Measurements from ENCODE around the gene KCNQ2. TPM values are rescaled to one million over a fixed set of nuclear protein-coding genes. Genes with fewer than 3 reads are reported as not detected.
"Not testable (repeated sequence)": the region's sequence is repeated elsewhere in the genome, so short reads cannot be mapped to it uniquely, and the experiment has no call there.

KCNQ2 gene
- total RNA-seq, 2 donors from 2014 or later: 0.19 to 0.27 TPM

DNA sequence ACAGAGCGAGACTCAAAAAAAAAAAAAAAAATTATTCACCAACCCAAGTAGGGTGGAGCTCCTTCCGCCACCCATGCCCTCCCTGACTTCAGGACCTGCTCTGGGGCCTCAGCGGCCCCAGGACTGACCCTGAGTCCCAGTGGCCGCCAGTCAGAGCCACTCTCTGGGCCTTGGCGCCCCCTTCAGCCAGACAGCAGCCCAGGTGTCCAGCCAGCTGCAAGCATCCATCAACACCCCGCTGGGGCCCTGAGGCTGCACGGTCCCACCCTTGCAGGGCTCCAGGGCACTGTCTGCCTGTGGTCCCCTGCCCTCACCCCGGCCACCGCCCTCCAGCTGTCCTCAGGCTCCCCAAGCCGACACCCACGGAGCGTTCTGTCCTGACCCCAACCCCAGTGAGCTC is 11.4 kb upstream of the KCNQ2 start:
- Histone ChIP-seq H3K27ac (no peak overlapping the region), H3K4me1 (no peaks in the 10 kb centered on the region), H3K9me3 (no peaks in the 10 kb centered on the region), H3K27me3 (peaks cover 19% of the 10 kb centered on the region), H3K36me3 (no peaks in the 10 kb centered on the region), H3K9ac (ENCODE audit: low read depth in 2 of 2, low read length in 2 of 2) (no peak overlapping the region), H3K4me3 (no peak overlapping the region)
- intact Hi-C loops (cut with DNase I): no loop called here
- no peak for DNase-seq
- TF ChIP-seq, protein P1, sequence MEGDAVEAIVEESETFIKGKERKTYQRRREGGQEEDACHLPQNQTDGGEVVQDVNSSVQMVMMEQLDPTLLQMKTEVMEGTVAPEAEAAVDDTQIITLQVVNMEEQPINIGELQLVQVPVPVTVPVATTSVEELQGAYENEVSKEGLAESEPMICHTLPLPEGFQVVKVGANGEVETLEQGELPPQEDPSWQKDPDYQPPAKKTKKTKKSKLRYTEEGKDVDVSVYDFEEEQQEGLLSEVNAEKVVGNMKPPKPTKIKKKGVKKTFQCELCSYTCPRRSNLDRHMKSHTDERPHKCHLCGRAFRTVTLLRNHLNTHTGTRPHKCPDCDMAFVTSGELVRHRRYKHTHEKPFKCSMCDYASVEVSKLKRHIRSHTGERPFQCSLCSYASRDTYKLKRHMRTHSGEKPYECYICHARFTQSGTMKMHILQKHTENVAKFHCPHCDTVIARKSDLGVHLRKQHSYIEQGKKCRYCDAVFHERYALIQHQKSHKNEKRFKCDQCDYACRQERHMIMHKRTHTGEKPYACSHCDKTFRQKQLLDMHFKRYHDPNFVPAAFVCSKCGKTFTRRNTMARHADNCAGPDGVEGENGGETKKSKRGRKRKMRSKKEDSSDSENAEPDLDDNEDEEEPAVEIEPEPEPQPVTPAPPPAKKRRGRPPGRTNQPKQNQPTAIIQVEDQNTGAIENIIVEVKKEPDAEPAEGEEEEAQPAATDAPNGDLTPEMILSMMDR (IDR thresholded peaks at IDR 0.05): no peak

DNA sequence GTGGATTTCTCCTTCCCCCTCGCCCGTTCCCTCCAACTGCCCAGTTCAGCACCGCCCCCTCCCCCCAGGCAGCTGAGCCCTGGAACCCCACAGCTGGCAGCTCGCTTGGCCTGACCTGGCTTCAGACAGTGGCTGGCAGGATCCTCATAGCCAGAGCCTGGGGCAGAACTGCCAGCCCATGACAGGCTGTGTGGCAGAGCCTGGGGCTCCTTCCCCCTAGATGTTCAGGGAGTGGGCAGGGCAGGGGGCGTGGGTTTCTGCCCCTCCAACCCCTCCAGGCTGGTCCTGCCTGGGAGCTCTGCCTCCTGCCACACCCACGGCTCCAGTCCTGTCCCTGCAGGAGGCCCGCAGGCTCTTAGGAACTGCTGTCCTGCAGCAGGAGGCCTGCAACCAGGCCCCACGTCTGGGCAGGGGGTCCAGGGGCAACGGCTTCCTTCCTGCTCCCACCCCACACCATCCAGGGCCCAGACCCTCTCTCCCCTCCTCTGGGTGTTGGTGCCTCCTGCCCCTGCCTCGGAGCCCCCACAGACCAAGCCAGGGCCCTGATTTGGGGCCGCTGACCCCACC is 9.6 kb upstream of the KCNQ2 start:
- Histone ChIP-seq H3K36me3 (no peaks in the 10 kb centered on the region), H3K9me3 (no peaks in the 10 kb centered on the region), H3K4me3 (no peak overlapping the region), H3K27ac (no peak overlapping the region), H3K9ac (ENCODE audit: low read depth in 2 of 2, low read length in 2 of 2) (no peak overlapping the region), H3K27me3 (peaks cover 8% of the 10 kb centered on the region), H3K4me1 (no peaks in the 10 kb centered on the region)
- no peak for DNase-seq
- intact Hi-C loops (cut with DNase I): no loop called here
- TF ChIP-seq, protein P1 (IDR thresholded peaks at IDR 0.05): no peak

DNA sequence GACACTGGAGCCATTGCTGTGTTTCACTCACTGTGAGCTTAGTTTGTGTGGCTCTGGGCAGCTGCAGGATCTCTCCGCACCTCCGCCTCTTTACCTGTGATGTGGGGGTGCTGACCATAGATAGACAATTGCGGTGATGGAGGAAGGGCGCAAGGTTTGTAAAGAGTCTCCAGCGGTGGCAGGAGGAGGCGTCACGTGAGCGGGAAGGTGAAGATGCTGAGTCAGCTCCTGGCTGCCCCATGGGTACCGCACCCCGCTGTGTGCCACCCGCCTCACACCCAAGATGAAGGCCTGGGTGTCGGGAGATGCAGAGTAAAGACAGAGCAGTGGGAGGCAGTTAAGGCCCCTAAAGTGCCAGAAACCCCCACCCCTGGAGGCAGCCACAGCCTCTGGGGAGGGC is 9.0 kb upstream of the KCNQ2 start:
- H3K9me3 ChIP-seq: no peaks in the 10 kb centered on the region
- no peak for DNase-seq
- no peaks in the 10 kb centered on the region for H3K4me1 ChIP-seq
- no peaks in the 10 kb centered on the region for H3K36me3 ChIP-seq
- TF ChIP-seq, protein P1 (IDR thresholded peaks at IDR 0.05): no peak
- H3K4me3 ChIP-seq: no peak overlapping the region
- H3K27ac ChIP-seq: no peak overlapping the region
- intact Hi-C loops (cut with DNase I): no loop called here
- H3K27me3 ChIP-seq: peaks cover 8% of the 10 kb centered on the region
- no peak overlapping the region for H3K9ac ChIP-seq (ENCODE audit: low read depth in 2 of 2, low read length in 2 of 2)

GRCh38 chr20:63479695-63480419 is 7.4 kb upstream of the KCNQ2 start:
- H3K4me3 ChIP-seq; H3K27me3 ChIP-seq; DNase-seq; H3K4me1 ChIP-seq; intact Hi-C loops (cut with DNase I); H3K27ac ChIP-seq; H3K36me3 ChIP-seq; H3K9me3 ChIP-seq; H3K9ac ChIP-seq (ENCODE audit: low read depth in 2 of 2, low read length in 2 of 2): not testable (repeated sequence)

DNA sequence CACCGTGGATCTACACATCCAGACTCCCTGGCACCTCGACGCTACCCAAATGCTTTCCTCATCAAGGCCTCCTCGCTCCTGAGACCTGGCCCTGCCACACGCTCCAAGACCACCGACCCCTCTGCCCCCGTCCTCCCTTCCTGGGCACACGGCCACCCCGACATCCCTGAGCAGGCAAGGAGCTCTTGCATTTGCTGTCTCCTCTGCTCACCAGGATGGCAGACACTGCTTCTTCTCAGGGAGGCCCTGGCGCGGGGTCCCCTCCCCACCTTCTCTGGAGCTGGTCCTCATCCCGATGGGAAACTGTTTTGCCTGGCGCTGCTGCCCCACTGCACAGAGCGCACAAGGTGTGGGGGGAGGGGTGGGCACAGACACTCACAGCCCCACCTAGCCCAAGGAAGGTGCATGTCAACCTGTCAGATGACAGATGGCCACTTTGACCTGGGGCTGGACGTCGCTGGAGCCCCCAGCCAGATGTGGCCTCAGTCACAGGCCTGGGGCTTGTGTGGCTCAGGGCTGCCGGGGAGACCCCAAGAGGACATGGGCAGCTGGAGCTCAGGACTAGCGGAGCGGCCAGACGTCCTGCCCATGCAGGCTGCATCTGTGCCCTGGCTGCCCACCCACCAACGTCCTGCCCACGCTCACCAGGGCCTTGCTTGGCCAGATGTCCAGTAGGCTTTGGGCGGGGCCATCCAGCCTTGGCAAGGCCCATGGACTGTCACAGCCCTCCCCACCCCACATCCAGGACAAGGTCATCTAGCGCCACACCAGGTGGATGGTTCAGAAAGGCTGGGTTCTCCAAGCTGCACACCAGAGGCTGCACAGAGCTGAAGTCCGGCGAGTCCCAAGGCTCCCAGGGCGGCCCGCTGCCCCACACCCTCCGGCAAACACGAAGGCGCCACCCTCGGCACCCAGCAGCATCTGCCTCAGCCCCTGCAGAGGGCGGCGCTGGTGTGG is 6.2 kb upstream of the KCNQ2 start:
- H3K27ac ChIP-seq: no peak overlapping the region
- no peaks in the 10 kb centered on the region for H3K36me3 ChIP-seq
- peaks cover 15% of the 10 kb centered on the region for H3K27me3 ChIP-seq
- TF ChIP-seq, protein P1 (IDR thresholded peaks at IDR 0.05): no peak
- no peaks in the 10 kb centered on the region for H3K4me1 ChIP-seq
- H3K9me3 ChIP-seq: no peaks in the 10 kb centered on the region
- DNase-seq: no peak
- no peak overlapping the region for H3K9ac ChIP-seq (ENCODE audit: low read depth in 2 of 2, low read length in 2 of 2)
- no peak overlapping the region for H3K4me3 ChIP-seq
- intact Hi-C loops (cut with DNase I): no loop called here
